ENCODE measurements around the gene ETAA1.

GRCh38 chr2:67438337-67438736 lies 41.2 kb downstream of the ETAA1 start:
- TF ChIP-seq ZNF274 (IDR thresholded peaks at IDR 0.05; ENCODE audit: low read depth, low read length) (no peak), YY1 (IDR thresholded peaks at IDR 0.05; ENCODE audit: insufficient read depth, insufficient read length) (no peak), SUZ12 (IDR thresholded peaks at IDR 0.05; ENCODE audit: extremely low read depth, insufficient read depth, insufficient read length) (no peak)

Measured in NT2/D1 (cell line).